ENCODE measurements around the gene ACKR4.

DNA sequence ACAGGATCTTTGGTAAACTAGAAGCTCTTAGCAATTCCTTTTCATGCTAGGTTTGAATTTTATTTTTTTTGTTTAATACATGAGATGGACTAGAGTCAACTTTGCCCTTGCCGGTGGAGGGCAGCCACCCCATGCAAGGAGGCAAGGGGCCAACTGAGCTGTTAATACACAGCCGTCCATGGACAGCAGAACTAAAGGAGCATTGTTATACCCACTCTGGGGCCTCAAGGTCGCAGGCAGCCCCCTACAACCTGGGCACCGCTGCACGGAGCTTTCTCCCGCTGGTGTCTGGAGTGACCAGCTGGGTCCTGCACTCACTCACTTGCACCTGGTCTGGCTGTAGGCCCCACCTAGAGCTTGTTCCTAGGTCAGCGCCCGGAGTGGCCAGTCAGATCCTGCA lies 47.9 kb upstream of the ACKR4 start:
- TF ChIP-seq EZH2 (IDR thresholded peaks at IDR 0.05; ENCODE audit: borderline replicate concordance, low read depth, low read length, severe bottlenecking), result no peak
- TF ChIP-seq, protein P1, sequence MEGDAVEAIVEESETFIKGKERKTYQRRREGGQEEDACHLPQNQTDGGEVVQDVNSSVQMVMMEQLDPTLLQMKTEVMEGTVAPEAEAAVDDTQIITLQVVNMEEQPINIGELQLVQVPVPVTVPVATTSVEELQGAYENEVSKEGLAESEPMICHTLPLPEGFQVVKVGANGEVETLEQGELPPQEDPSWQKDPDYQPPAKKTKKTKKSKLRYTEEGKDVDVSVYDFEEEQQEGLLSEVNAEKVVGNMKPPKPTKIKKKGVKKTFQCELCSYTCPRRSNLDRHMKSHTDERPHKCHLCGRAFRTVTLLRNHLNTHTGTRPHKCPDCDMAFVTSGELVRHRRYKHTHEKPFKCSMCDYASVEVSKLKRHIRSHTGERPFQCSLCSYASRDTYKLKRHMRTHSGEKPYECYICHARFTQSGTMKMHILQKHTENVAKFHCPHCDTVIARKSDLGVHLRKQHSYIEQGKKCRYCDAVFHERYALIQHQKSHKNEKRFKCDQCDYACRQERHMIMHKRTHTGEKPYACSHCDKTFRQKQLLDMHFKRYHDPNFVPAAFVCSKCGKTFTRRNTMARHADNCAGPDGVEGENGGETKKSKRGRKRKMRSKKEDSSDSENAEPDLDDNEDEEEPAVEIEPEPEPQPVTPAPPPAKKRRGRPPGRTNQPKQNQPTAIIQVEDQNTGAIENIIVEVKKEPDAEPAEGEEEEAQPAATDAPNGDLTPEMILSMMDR (IDR thresholded peaks at IDR 0.05; ENCODE audit: borderline replicate concordance, extremely low read depth, low read length, poor library complexity, severe bottlenecking), result no peak

Measured in DND-41 (cell line).